GM18526 (cell line): ENCODE measurements around the gene ATP12A.

Source experiments
- POLR2A ChIP-seq: IDR thresholded peaks from 3 replicates; pipeline ENCODE4 v1.6.1; 2011; ENCODE audit not compliant: insufficient read length; ENCODE audit errors: extremely low read depth

The ATP12A gene

DNA sequence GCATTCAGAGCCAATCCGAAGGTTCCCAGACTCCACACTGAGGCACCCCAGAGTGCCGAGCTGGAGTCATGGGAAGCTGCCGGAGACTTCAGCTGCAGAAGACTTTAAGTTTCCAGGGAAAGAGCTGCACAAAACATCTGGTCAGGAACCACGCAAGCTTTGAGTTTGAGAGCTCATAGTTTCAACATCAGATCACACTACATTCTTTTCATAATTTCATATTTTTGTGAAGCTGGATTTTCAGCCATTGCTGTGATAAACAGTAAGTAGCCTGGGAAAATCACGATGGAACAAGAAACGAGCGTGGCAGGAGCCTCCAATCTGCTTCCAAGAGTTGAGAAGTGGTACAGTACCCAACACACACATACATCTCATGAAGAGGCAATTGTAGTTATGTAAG lies 25.5 kb upstream of the ATP12A start:
- no peak for TF ChIP-seq POLR2A

- no peak for TF ChIP-seq POLR2A
These were observed 21.0 kb upstream of the ATP12A start for GRCh38 chr13:24659239-24659638.

DNA sequence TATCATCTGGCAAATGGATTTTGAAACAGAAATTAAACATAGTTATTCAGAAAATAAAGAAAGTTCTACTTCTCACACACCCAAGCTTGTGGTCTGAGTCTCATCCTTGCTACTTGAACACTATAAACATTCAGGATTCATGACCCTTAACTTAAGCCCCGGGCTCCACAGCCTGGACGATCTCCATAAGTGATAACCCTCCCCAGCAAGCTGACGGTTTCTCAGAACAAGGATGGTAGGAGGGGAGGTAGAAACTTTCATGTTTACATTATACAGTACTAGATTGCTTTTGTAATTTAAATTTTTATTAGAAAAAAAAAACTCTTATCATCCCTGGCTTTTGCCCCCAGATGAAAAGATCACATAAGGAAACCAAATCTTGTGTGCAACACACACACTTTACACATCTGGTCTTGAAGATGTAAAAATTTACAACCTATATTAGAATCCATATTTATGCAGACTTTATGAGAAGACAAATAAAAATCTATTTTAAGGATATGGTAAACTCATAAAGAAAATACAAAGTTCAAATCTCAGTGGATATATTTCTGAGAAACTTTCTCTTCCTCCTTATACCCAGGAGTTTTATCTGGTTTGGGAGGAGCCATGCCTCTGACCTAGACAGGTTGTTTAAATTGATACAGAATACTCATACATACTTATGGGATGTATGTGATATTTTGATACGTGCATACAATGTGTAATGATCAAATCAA lies 20.0 kb upstream of the ATP12A start:
- no peak for TF ChIP-seq POLR2A

DNA sequence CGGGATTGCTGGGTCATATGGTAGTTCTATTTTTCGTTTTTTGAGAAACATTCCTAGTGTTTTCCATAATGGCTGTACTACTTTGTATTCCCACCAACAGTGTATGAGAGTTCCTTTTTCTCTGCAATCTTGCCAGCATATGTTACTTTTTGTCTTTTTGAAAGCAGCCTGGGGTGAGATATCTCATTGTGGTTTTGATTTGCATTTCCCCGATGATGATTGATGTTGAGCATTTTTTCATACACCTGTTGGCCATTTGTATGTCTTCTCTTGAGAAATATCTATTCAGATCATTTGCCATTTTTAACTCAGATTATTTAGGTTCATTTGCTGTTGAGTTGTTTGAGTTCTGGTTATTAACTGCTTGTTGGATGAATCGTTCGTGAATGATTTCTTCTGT lies 18.5 kb upstream of the ATP12A start:
- no peak for TF ChIP-seq POLR2A

DNA sequence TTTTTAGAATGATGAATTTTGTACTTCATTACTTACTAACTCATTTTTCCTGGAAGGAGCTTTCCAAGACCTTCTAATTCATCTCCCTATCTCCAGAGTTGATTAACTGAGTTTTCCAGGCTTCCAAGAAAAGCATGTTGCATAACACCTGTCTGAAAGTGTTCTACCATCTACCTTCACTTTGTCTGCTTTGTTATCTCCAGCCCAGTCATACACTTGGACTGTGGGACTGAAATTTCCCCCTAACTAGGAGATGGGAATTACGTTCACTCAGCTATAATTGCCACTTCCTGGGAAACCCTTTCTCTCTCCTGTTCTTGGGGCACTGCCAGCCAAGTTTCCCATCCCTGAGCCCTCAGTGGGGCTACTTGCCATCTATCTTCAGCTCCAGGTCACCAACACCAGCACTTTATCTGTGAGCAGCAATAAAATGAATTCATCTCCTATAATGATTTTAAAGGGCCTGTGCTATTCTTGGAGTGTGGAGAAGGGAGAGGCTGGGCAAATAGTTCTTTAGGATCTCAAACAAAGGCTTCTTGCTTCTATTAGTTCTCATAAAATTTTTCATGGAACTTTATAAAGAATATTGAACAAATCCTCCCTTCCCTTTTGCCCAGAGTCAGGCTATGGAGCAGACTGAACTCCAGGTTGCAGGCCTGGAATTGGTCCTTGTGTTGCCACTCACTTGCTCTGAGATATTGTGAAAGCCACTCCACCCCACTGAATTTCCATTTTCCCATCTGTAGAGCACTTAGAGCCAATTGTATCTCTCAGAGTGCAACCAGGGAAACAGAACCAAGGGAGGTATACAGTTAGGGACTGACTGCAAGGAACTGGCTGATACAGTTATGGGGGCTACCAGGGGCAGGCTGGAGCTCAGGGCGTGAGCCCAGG lies 17.8 kb upstream of the ATP12A start:
- TF ChIP-seq POLR2A: no peak

- no peak for TF ChIP-seq POLR2A
These were observed 17.2 kb upstream of the ATP12A start for GRCh38 chr13:24663089-24663395.

GRCh38 chr13:24663586-24663985 lies 16.6 kb upstream of the ATP12A start:
- TF ChIP-seq POLR2A: no peak

GRCh38 chr13:24664726-24665409 lies 15.3 kb upstream of the ATP12A start:
- TF ChIP-seq POLR2A: no peak

- TF ChIP-seq POLR2A: no peak
These were observed 11.7 kb upstream of the ATP12A start for GRCh38 chr13:24668511-24668910.

DNA sequence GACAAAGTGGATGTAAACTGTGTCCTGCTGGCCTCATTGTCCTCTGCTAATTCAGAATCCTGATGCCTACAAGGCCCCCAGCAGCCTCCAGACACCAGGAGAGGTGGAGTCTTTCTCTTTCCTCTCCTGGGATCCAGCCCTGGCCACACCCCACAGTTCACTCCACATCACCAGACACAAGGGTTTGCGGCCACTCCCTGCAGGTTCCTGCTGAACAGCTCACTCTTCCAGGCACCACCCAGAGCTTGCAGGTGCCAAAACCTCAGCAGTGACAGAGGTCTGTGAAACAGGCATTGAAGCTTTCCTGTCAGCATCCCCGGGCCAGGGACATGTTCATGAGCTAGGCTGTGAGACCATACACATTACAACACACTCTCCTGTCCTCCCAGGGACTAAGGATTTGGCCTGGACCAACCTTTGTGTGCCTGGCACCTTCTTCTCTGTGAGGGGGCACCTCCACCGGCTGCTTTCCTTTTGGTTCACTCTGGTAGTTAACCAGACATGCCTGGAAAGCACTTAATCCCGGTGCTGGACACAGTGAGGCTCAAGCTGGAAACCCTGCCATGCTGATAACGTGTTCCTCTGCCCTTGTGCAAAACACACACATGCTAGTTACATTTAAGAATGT lies 11.1 kb upstream of the ATP12A start:
- TF ChIP-seq POLR2A: no peak

DNA sequence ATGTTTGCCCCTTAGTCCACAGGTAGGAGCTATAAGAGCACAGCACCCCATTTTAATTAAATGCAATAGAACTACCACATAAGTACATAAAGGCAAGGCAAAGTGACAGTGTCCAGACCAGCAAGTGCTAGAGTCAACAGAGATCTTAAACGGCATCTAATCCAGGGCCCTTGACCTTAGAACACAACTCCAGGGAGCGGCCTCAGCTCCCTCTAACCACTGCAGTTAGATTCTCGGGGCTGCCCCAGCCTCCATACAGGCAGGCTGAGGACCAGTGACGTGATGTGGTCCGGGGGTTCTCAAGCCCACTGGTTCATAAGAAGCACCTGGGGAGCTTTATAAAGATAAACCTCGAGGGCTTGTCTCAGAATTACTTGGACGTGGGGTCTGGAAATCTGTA lies 10.0 kb upstream of the ATP12A start:
- TF ChIP-seq POLR2A: no peak

DNA sequence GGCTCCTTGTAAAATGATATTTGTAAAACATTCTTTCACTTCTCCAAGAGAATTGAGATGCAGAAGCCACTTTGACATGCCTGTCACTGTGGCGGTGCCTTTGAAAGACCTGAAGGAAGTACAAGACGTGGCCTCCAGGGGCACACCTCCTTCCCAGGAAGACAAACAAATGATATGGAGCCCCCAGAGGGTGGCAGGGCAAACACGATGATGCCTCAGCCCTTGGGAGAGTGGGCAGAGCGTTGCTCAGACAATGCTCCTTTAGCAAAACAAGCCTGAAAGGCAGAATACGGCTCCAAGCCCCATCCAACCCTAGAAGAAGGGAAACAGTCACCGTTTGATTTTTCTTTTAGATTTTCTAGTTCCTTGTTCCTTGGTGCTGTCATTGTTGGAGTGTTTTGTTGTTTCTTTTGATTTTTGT lies 9.2 kb upstream of the ATP12A start:
- TF ChIP-seq POLR2A: no peak

DNA sequence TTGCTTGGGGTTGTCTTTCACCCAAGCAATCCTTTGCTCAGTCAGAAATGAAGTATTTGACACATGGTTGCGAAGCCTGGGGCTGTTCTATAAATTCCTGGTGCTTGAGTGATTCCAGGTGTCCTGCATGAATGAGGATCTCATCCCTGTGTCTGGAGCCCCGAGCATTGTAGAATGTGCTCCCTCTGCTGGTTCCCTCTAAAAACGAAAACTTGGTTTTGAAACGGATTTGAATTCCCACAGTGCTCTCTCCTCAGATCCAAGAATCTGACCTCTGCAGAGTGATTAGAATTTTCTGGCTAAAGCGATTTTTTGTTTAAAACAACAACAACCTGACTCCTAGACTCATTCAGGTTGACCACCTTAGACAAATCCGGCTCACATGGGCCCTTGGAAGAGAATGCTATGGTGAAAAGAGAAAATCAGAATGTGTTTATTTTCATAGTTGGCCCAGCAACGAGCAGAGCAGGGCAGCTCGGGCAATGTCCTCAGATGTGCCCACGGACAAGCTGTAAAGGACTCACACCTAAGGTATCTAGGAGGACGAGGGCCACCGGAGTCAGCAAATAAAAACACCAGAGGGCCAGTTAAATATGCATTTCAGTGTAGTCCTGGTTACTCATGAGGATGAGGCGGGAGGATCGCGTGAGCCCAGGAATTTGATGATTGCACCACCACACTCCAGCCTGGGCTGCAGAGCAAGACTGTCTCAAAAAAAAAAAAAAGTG lies 8.7 kb upstream of the ATP12A start:
- TF ChIP-seq POLR2A: no peak

DNA sequence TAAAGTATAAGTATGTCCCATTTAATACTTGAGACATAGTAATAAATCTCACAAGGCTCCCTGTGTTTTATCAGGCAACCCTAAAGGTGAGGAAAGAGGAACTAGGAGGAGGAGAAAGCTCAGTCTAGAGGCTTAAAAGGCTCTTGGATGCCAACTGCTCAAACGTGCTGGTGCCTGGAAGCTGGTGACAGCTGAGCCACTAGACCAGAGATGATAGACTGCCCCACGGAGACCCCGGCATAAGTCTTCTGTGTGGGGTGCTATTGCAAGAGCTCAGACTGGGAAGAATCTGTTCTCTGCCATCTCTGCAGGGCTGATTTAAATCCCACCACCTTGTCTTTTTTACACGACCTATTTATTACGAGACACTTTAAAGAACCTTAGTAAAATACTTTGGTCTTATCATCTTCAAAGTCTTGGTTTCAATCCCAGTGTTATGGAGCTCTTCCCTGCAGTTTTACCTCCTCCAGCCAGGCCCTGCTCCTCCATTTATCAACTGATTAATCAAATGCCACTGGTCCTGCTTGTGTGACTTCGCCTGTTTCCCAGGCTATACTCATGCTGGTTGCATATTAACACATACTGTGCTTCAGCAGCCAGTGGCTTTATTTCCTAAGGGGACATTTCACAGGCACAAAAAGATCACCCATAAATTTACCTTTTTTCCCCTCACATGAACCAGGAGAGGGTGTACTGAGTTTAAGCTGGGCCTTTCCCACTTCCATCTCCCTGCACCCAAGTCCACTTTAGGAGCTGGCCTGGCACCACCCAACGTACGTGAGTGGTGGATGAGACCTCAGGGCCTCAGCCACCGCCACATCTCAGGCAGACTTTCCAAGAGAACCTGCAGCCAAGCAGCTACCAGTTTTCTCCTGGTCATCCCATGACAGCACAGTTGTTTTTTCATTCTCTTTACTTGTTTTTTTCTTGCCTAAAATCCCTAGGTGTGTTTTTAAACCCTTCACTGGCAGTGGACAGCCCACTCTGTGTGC lies 7.8 kb upstream of the ATP12A start:
- no peak for TF ChIP-seq POLR2A
